MM.1S (cell line): Measurements from ENCODE around the gene OSTN.

ENCODE experiments used
- DNase-seq: peaks from one replicate; pipeline ENCODE4 v3.0.0-alpha.2; 2015
- H2AFZ ChIP-seq: fragments of 300-600 bp; sonication (generic); 2 replicates; pipeline ENCODE4 v1.6.0; 2016; ENCODE audit warnings: antibody characterized with exemption, low read length
- H3F3A ChIP-seq: fragments of 300-600 bp; sonication (generic); 2 replicates; pipeline ENCODE4 v1.6.1; 2016; ENCODE audit warnings: mild to moderate bottlenecking, antibody characterized with exemption, low read length, moderate library complexity, mixed read lengths; ENCODE audit not compliant: insufficient read depth
- H3K27ac ChIP-seq: fragments of 300-600 bp; sonication (generic); 2 replicates; pipeline ENCODE4 v1.5.1; 2016; ENCODE audit warnings: mild to moderate bottlenecking, low read length
- H3K27me3 ChIP-seq: fragments of 300-600 bp; sonication (generic); replicated peaks from 2 replicates; pipeline ENCODE4 v1.6.0; 2016; ENCODE audit warnings: low read length; ENCODE audit not compliant: insufficient read depth
- H3K36me3 ChIP-seq: fragments of 300-600 bp; sonication (generic); replicated peaks from 2 replicates; pipeline ENCODE4 v1.6.1; 2016; ENCODE audit warnings: mild to moderate bottlenecking, low read length, mixed read lengths; ENCODE audit not compliant: insufficient read depth
- H3K4me1 ChIP-seq: fragments of 300-600 bp; sonication (generic); 2 replicates; pipeline ENCODE4 v1.6.1; 2016; ENCODE audit warnings: low read length, mixed read lengths
- H3K4me2 ChIP-seq: fragments of 300-600 bp; sonication (generic); 2 replicates; pipeline ENCODE4 v1.6.0; 2016; ENCODE audit warnings: low read depth, low read length
- H3K4me3 ChIP-seq: fragments of 300-600 bp; sonication (generic); 2 replicates; pipeline ENCODE4 v1.5.1; 2016; ENCODE audit warnings: low read length, mixed read lengths
- H3K79me2 ChIP-seq: fragments of 300-600 bp; sonication (generic); 2 replicates; pipeline ENCODE4 v1.6.1; 2016; ENCODE audit warnings: mixed run types, low read length, mixed read lengths
- H3K9ac ChIP-seq: fragments of 300-600 bp; sonication (generic); 2 replicates; pipeline ENCODE4 v1.6.1; 2016; ENCODE audit warnings: low read length, mixed read lengths
- H3K9me2 ChIP-seq: fragments of 300-600 bp; sonication (generic); replicated peaks from 2 replicates; pipeline ENCODE4 v1.6.1; 2016; ENCODE audit warnings: mild to moderate bottlenecking, low read length, mixed read lengths; ENCODE audit not compliant: insufficient read depth
- H3K9me3 ChIP-seq: fragments of 300-600 bp; sonication (generic); replicated peaks from 2 replicates; pipeline ENCODE4 v1.6.1; 2016; ENCODE audit warnings: mild to moderate bottlenecking, low read length, mixed read lengths; ENCODE audit not compliant: insufficient read depth
- H4K20me1 ChIP-seq: fragments of 300-600 bp; sonication (generic); 2 replicates; pipeline ENCODE4 v1.6.1; 2016; ENCODE audit warnings: mild to moderate bottlenecking, low read length, moderate library complexity, mixed read lengths; ENCODE audit not compliant: insufficient read depth
- CTCF ChIP-seq: fragments of 300-600 bp; sonication (generic); IDR thresholded peaks from 2 replicates; pipeline ENCODE4 v1.5.1; 2016; ENCODE audit warnings: antibody characterized with exemption, low read length, mixed read lengths
- EZH2 ChIP-seq: fragments of 300-600 bp; sonication (generic); optimal IDR thresholded peaks from 2 replicates; pipeline ENCODE3; 2017; ENCODE audit warnings: low read depth, mild to moderate bottlenecking, antibody characterized with exemption, low read length, mixed read lengths
- EZH2phosphoT487 ChIP-seq: fragments of 300-600 bp; sonication (generic); IDR thresholded peaks from 2 replicates; pipeline ENCODE4 v1.6.1; 2018; ENCODE audit warnings: antibody characterized with exemption, low read length

Gene OSTN

GRCh38 chr3:191246630-191247029 is 47.6 kb downstream of the OSTN start:
- Histone ChIP-seq H3K9me2 (no peaks in the 10 kb centered on the region), H3K4me1 (peaks cover 6% of the 10 kb centered on the region; the same call in 1 of the 2 replicates), H3K27me3 (no peaks in the 10 kb centered on the region), H2AFZ (no peak overlapping the region), H3K9ac (no peak overlapping the region), H3K4me2 (no peak overlapping the region), H4K20me1 (no peaks in the 10 kb centered on the region), H3K36me3 (no peaks in the 10 kb centered on the region), H3K79me2 (no peaks in the 10 kb centered on the region), H3K9me3 (no peaks in the 10 kb centered on the region), H3F3A (no peaks in the 10 kb centered on the region), H3K4me3 (no peak overlapping the region), H3K27ac (no peak overlapping the region)
- TF ChIP-seq CTCF (no peak), EZH2 (no peak), EZH2phosphoT487 (no peak)
- no peak for DNase-seq

GRCh38 chr3:191253089-191253799 is 54.2 kb downstream of the OSTN start:
- Histone ChIP-seq H3K27me3 (no peaks in the 10 kb centered on the region), H3K4me1 (peaks cover 29% of the 10 kb centered on the region), H3K79me2 (no peaks in the 10 kb centered on the region), H3F3A (peaks cover 25% of the 10 kb centered on the region), H4K20me1 (no peaks in the 10 kb centered on the region), H3K4me3 (peak overlapping the region; percentile 33), H3K4me2 (peak overlapping the region; percentile 48), H3K9me2 (no peaks in the 10 kb centered on the region), H3K9me3 (no peaks in the 10 kb centered on the region), H3K9ac (no peak overlapping the region), H3K27ac (peak overlapping the region; percentile 1; the same call in 1 of the 2 replicates), H3K36me3 (no peaks in the 10 kb centered on the region), H2AFZ (no peak overlapping the region)
- TF ChIP-seq EZH2 (no peak), EZH2phosphoT487 (no peak), CTCF (no peak)
- peak; percentile 81 for DNase-seq

- Histone ChIP-seq H4K20me1 (no peaks in the 10 kb centered on the region), H3K9me3 (no peaks in the 10 kb centered on the region), H3K9me2 (no peaks in the 10 kb centered on the region), H3K36me3 (no peaks in the 10 kb centered on the region), H3F3A (peaks cover 25% of the 10 kb centered on the region), H3K9ac (no peak overlapping the region), H3K4me1 (peaks cover 29% of the 10 kb centered on the region), H3K4me2 (no peak overlapping the region; the same call in 1 of the 2 replicates), H3K79me2 (no peaks in the 10 kb centered on the region), H3K27ac (no peak overlapping the region), H3K4me3 (no peak overlapping the region), H2AFZ (no peak overlapping the region), H3K27me3 (no peaks in the 10 kb centered on the region)
- DNase-seq: peak; percentile 16
- TF ChIP-seq EZH2: no peak
- no peak for TF ChIP-seq CTCF
- TF ChIP-seq EZH2phosphoT487: no peak
Measured at GRCh38 chr3:191254098-191254873, 55.2 kb downstream of the OSTN start.
